GM18519 (cell line): ENCODE results near the gene OSBPL9.
"Not testable (repeated sequence)": the region's sequence is repeated elsewhere in the genome, so short reads cannot be mapped to it uniquely, and the experiment has no call there.

ENCODE experiments used
- ATAC-seq: cut with Tn5 transposase; IDR thresholded peaks from one replicate; pipeline ENCODE4 v1.9.1; 2021; ENCODE audit warnings: mild to moderate bottlenecking, moderate library complexity; ENCODE audit not compliant: unreplicated experiment, low FRiP score

OSBPL9 gene

DNA sequence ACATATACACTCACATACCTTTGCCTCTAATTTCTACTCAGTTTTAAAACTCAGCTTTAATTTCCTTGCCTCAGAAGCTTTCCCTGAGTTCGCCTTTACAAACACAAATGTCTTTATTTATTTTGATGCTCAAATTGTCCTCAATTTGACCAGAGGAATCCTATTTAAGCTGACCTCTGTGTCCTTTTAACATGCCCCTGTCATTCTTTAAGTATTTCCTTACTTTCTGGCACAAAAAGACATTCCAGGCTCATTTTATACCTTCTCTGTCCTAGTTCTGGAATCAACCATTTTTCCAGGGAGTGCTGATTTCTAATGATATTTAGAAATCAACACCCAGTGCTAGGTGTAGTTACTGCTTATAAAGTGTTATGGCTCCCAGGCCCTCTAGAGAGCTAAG, 82.5 kb downstream of the OSBPL9 start:
- ATAC-seq = no peak

DNA sequence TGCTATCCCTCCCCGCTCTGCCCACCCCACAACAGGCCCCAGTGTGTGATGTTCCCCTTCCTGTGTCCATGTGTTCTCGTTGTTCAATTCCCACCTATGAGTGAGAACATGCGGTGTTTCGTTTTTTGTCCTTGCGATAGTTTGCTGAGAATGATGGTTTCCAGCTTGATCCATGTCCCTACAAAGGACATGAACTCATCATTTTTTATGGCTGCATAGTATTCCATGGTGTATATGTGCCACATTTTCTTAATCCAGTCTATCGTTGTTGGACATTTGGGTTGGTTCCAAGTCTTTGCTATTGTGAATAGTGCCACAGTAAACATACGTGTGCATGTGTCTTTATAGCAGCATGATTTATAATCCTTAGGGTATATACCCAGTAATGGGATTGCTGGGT, 84.9 kb downstream of the OSBPL9 start:
- ATAC-seq = not testable (repeated sequence)

DNA sequence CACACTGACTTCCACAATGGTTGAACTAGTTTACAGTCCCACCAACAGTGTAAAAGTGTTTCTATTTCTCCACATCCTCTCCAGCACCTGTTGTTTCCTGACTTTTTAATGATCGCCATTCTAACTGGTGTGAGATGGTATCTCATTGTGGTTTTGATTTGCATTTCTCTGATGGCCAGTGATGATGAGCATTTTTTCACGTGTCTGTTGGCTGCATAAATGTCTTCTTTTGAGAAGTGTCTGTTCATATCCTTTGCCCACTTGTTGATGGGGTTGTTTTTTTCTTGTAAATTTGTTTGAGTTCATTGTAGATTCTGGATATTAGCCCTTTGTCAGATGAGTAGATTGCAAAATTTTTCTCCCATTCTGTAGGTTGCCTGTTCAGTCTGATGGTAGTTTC, 85.3 kb downstream of the OSBPL9 start:
- ATAC-seq = not testable (repeated sequence)

DNA sequence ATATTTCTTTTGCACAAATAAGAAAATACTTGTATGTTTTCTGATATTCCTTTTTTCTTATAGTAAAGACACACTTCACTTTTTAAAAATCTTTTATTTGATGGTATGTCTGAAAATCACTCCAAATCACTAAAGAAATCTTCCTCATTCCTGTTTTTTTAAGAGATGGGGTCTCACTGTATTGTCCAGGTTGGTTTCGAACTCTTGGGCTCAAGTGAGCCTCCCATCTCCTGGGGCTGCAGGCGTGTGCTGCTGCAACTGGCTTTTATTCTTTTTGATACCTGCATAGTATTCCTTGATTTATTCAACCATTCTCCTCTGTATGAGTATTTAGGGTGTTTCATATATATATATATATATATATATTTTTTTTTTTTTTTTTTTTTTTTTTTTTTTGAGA, 88.1 kb downstream of the OSBPL9 start:
- ATAC-seq = no peak

DNA sequence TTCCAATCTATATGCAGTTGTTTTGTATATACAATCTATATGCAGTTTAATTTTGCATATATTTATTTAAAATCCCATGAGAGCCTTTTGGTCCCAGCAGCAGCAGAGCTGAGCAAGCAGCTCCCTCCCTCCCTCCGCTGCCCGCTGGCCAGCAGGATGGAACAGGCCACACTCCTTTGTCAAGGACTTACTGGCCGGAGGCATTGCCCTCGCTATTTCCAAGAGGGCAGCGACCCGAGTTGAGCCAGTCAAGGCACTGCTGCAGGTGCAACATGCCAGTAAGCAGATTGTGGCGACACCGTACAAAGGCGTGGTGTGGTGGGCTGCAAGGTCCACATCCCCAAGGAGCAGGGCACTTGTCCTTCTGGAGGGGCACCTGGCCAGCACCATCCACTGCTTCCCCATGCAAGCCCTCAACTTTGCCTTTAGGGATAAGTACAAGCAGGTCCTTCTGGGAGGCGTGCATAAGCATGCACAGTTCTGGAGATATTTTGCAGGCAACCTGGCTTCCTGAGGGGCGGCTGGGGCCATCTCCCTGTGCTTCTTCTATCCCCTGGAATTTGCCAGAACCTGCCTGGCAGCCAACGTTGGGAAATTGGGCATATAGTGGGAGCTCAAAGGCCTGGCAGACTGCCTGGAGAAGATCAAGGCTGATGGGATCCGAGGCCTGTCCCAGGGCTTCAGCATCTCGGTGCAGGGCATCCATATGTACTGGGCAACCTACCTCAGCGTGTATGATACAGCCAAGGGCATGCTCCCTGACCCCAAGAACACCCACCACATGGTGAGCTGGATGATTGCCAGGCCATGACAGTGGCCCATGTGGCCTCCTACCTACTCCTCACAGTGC, 92.2 kb downstream of the OSBPL9 start:
- ATAC-seq = no peak

- ATAC-seq = no peak
Measured at GRCh38 chr1:51709951-51710350, 93.1 kb downstream of the OSBPL9 start.

DNA sequence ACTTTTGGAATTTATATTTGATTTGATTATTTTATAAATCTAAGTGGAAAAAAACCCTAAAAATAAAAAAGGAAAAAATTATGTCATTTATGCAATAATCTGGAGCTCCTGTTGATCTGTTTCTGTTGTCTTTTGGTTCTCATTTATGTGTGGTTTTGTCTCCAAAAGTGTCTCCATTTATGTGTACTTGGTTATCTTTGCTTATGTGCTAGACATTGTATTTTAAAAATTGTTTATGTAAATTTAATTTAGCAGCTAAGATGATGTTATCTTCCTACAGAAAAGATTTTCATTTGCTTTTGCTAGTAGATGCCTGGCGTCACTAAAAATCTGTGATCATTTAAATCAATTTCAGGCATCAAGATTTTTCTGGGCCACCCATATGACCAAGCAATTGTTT, 95.7 kb downstream of the OSBPL9 start:
- ATAC-seq = no peak

- no peak for ATAC-seq
Measured at GRCh38 chr1:51714374-51715019, 97.6 kb downstream of the OSBPL9 start.

DNA sequence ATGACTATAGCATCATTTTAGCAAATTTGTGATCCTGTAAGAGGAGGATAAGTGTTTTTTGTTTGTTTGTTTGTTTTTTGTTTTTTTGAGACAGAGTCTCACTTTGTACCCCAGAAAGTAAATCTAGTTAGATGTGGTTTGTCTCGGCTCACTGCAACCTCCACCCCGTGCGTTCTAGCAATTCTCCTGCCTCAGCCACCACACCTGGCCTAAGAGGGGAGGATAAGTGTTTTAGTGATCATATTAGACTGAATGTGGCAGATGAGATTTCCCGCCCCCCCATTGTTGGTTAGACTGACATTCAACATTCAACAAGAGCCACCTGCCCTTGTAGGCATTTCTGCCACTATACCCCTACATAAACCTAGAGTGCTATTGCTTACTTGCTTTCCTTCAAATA, 98.5 kb downstream of the OSBPL9 start:
- ATAC-seq = no peak

DNA sequence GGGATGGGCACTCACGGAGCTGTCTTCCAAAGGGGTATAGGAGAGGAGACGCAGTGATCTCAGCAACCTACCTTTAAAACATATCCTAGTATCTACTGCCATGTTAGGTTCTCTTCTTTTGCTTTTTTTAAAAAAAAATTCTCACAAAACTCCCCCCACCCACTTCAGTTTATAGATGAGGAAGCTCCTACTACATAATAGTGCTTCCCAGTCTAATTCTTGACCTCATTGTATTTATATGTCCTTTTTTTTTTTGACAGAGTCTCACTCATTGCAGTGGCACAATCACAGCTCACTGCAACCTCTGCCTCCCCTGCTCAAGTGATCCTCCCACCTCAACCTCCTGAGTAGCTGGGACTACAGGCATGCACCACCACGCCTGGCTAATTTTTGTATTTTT, 99.9 kb downstream of the OSBPL9 start:
- no peak for ATAC-seq

DNA sequence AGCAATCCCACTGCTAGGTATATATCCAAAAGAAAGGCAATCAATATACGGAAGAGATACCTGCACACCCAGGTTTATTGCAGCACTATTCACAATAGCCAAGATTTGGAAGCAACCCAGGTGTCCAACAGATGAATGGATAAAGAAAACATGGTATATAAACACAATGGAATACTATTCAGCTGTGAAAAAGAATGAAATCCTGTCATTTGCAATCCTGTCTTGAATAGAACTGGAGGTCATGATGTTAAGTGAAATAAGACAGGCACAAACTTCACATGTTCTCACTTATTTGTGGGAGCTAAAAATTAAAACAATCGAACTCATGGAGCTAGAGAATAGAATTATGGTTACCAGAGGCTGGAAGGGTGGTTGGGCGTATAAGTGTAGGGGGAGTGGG, 101.0 kb downstream of the OSBPL9 start:
- no peak for ATAC-seq

- no peak for ATAC-seq
Measured at GRCh38 chr1:51719146-51719545, 102.3 kb downstream of the OSBPL9 start.

DNA sequence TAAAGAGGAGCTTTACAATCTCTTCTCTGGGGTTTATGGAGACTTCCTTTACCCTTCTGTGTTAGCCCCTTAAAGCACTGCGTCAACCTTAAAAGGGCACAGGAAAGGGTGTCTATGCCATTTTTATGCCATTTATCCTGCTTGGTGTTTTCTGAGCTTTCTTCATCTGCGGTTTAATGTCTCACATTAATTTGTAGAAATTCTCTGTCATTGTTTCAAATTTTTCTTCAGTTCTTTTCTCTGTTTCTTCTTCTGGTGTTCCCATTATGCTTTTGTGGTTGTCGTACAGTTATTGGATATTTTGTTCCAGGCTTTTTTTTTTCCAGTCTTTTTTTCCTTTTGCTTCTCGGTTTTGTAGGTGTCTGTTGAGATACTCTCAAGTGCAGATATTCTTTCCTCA, 107.9 kb downstream of the OSBPL9 start:
- ATAC-seq = no peak

- no peak for ATAC-seq
Measured at GRCh38 chr1:51726051-51726450, 109.2 kb downstream of the OSBPL9 start.

- no peak for ATAC-seq
Measured at GRCh38 chr1:51726544-51727225, 109.8 kb downstream of the OSBPL9 start.

GRCh38 chr1:51727366-51727765, 110.5 kb downstream of the OSBPL9 start:
- ATAC-seq = no peak

- no peak for ATAC-seq
Measured at GRCh38 chr1:51728611-51729155, 111.8 kb downstream of the OSBPL9 start.

- ATAC-seq = peak; percentile 88
Measured at GRCh38 chr1:51729156-51729823, 112.4 kb downstream of the OSBPL9 start.

DNA sequence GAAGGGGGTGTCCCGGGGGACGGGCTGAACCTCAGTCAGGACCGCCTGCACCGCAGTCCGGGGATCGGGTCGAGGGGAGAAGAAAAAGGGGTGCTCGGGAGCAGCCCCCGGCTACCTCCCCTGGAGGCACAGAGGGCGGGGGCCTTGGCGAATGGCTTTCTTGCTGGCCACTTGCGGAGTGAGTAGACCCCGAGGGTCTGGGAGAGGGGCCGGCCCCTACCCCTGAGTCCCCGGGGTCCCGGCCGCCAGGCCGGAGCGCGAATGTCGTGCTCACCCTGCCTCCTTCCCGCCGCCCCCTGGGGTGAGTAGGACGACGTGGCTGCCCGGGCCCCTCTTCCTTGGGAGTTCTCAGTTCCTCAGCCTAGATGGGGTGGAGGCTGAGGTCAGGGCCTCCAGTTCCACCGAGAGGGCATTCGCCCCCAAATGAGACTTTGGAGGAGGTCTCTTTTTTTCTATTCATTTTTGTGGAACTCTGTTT, 113.0 kb downstream of the OSBPL9 start:
- ATAC-seq = peak; percentile 12

DNA sequence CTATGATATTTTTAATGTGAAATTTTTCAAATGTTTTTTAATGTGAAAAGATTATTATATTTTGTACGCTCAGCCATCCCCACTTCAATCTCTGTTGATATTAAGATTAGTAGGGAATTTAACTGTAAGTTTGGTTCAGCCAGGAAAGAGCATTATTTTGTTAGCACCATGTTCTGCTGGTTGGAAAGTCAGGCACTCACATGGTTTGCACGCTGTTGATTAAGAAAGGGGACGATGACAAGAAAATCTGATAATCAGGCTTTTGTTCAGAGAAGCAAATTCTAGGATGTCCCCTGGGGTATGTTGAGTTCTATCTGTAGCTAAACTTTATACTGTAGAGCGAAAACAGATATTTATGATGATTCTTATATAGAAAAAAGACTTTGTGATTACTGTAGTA, 115.1 kb downstream of the OSBPL9 start:
- no peak for ATAC-seq
